IPS-NIHi7 (cell line): ENCODE measurements around the gene CFAP43.

ENCODE experiments used
- DNase-seq: peaks from one replicate; pipeline ENCODE4 v3.0.0; 2012; ENCODE audit warnings: mixed read lengths; ENCODE audit errors: extremely low spot score

CFAP43 gene

DNA sequence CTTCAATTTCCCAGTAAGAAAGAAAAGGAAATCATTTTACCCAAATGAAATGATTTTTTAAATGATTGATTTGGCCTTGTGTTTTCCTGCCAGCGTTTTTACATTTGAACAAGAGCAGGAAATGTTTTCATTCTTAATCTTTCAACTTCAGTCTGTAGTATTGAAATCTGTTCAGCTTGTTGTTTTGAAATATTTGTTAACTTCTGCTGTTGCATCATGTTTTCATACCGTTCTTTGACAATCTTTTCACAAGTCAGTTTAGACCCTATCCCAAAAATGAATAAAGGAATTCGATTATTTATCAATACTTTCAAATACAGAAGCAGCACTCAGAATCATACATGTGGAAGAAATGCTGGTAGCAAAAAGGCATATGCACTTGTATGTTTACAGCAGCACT, 102.1 kb downstream of the CFAP43 start:
- no peak for DNase-seq

DNA sequence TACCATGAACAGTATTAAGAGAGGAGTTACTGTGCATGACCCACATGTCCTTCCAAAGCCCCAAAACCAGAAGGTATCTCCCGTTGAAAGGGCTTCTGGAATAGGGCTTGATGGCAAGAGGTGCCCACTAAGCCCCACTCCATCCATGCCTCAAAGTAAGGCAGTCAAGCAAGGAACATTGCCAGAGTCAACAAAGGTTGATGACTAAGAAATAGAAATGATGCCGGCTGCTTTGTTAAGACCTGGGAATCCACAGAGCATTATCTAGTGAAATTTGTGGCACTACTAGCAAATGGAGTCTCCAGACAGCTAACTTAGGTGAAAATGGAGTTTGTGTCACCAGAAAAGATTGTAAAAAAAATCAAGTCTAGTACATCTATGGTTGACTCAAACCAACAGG, 104.0 kb downstream of the CFAP43 start:
- no peak for DNase-seq

DNA sequence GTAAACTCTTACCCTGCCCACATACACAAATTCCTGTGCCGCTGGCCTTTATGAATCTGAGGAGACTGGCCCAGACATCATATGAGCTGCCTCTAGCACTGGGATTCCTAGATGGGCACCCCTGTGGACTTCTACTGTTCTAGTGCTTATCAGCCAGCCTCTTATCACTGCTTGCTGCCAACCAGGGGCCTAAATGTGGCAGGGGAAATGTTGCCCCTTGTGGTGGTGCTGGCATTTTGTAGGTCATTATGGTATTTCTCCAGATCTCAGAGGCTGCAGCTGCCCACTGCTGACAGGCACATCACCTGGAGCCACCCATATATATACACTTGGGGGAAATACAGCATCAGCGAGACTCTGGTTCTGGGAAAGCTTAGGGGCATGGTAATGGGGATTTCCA, 104.8 kb downstream of the CFAP43 start:
- DNase-seq = peak; percentile 49

GRCh38 chr10:104123397-104123796, 108.8 kb downstream of the CFAP43 start:
- DNase-seq = no peak

GRCh38 chr10:104122225-104123107, 109.7 kb downstream of the CFAP43 start:
- DNase-seq = no peak

GRCh38 chr10:104121485-104122224, 110.5 kb downstream of the CFAP43 start, which contains the start of gene SFR1:
Gene SFR1 (plus strand): TSS chr10:104122171. CDS start chr10:104122184, 13 bp downstream.
- DNase-seq = peak; percentile 93

DNA sequence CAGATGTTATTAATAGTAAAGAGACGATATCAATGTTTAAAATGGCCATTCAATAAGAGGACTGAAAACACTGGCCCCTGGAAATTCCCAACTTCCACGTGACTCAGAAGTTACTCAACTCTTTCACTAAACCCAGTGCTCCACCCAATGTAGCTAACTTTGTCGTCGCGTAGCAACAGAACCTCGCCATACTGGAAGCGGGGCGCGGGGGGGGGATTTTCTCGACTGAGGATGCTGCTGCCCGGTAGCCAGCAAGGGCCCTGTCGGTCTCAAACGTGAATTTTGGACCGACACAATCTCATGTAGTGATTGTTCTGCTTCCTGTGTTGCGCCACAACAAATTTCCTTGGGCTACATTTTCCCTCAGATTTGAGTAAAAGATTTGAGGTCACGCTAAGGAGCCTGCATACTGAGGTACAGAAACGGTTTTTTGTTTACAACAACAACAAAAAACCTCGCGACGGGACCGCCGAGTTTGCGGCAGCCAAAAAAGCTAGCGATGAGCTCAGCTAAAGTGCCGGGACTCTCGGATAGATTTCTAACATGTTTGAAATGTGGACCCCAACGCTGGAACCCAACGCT, 111.2 kb downstream of the CFAP43 start:
- peak; percentile 57 for DNase-seq

- DNase-seq = no peak
Observed at GRCh38 chr10:104120512-104120902, 111.7 kb downstream of the CFAP43 start.

DNA sequence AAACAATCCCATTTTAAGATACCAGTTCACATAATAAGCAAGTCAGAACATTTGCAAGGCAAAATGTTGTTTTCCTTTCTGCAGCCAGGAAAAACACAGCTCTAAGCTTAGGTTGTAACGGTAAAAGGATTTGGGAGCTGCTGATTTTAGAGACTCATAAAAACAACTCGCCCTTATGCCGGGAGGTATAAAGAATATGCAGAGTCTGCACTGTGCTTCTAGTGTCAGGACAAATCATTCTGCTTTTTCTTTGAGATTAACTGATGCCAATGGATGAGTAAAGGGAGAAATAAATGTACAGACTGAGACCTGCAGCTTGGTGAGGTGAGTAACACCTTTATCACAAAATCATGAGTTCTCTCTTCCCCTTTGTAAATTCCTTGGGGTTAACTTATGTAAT, 112.2 kb downstream of the CFAP43 start:
- no peak for DNase-seq

- DNase-seq = no peak
Observed at GRCh38 chr10:104117839-104118323, 114.3 kb downstream of the CFAP43 start.

DNA sequence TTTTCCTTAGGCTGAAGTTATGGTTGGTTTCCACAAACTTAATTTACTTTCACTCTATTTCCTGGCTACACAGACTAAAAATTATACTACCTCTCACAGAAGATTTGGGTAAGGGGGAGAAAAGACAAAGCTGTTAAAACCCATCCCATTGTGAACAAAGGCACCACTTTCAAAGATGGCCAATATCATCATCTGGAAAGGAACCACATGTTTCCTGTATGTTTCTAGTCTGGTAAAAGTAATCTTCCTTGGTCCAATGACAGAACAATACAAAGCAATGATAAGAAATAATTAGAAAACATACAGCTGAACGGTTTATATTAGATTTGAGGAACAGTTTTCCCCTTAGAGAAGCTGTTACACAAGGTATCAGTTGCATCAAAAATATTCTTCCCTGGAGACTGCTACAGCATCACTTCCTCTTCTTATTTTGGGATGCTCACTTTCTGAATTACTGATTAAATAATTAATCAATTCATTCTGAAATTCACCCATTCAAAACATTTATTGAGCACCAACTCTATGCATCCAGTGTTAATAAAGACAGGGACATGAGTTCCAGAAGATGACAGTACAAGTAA, 118.7 kb downstream of the CFAP43 start:
- no peak for DNase-seq

DNA sequence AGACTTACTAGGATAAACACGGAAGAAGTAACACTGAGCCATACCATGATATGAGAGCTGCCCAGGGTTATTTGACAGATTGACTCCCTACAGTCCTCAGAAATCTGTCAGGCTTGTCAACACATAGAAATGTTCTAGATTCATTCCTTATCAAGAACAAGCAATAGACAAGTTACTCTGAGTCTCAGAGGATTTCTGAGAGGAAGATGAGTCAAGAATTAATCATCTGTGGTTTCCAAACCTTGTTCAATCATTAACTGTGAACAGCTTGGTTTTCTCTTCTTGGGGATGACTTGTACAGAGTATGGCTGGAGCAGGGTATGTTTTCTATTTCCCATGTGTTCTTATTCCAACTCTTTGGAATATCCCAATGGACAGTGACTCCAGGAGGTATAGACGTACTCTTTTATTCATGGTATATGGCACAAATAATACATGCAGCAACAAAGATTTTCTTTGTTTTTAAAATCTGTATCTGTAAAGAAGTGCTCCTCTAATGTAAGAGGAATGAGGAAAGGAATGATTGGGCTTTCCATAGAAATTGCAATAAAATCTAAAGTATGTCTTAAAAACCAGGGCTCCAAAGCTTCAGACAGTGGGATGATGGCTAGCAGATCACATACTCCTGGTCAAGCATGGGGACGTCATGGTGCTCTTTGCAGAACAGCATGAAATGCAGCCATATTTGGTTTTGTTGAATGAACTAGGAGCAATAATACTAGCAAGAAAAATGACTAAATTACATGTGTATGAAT, 122.1 kb downstream of the CFAP43 start:
- DNase-seq = no peak

DNA sequence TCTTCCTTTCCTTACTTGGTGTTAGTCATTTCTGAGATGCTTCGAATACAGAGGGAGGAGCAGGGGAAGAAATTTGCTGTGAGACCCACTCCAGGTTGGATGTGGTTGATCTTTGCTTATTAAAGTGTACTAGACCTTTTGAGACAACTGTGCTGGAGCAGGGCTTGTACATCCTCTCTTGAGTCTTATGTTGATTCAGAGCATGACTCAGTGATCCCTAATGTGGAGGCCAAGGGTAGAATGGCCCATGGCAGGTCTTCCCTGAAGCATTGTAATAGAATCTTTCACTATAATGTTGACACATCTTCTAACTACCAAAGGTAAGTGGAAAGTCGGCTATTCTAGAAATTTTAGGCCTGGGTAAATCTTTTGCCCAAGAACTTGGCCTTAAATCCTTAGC, 127.2 kb downstream of the CFAP43 start:
- DNase-seq = no peak

GRCh38 chr10:104104418-104104817, 127.7 kb downstream of the CFAP43 start:
- DNase-seq = no peak

GRCh38 chr10:104103956-104104355, 128.2 kb downstream of the CFAP43 start:
- no peak for DNase-seq

GRCh38 chr10:104101902-104102301, 130.3 kb downstream of the CFAP43 start:
- no peak for DNase-seq

GRCh38 chr10:104100795-104101194, 131.4 kb downstream of the CFAP43 start:
- no peak for DNase-seq

- DNase-seq = no peak
Observed at GRCh38 chr10:104099941-104100340, 132.2 kb downstream of the CFAP43 start.

- DNase-seq = no peak
Observed at GRCh38 chr10:104099269-104099668, 132.9 kb downstream of the CFAP43 start.

DNA sequence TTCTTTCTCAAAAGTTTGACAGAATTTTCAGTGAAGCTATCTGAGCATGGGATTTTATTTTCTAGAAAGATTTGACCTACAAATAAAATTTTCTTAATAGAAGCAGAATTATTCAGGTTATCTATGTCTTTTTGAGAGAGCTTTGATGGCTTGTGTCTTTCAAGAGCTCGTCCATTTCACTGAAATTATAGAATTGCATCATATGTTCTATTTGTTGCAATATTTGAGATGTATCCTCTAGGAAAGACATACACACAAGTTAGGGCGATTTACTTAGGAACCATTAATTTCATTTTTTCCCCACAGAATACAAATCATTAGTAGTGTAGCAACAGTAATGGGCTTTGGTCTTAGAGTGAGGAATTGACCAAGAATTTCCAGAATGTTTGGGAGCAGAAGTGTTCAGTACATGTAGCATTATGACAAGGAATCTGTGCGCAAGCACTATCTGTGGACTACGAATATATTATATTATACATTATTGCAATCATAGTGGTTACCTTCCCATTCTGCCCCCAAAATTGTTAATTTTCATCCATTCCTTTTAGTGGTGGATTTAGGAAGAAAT, 133.7 kb downstream of the CFAP43 start:
- DNase-seq = no peak

DNA sequence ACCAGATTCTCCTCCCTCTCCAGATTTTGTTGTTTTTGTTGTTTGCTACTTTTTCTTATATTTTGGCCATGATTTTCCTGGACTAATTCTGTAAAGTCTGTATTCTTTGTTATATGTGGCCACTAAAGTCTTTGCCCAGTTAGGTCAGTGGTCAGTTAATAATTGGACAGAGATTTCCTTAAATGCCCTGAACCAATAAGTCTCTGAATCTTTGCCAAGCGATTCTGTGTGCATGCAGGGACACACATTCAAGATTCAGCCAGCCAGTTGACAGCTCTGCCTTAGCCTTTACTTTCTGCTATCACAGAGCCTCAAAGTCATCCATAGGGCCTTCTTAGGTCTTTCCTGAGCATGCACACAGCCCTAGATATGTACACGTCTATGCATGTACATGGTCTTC, 135.5 kb downstream of the CFAP43 start:
- DNase-seq = no peak
